Central memory CD8-positive, alpha-beta T cell (primary cell): ENCODE measurements around the gene NFU1.

Source experiments
- ATAC-seq: fragments of 150-1000 bp; cut with Tn5 transposase; replicated peaks from 2 replicates; pipeline ENCODE4 v1.10.0; 2022; ENCODE audit warnings: mild to moderate bottlenecking, moderate FRiP score, moderate number of reproducible peaks; ENCODE audit not compliant: poor library complexity, severe bottlenecking; ENCODE audit errors: extremely low read depth
- DNase-seq, 2 donors: peaks; one replicate each; pipeline ENCODE4 v3.0.0; 2021; ENCODE audit warnings: low spot score in 2 of 2
- H3K27ac Mint-ChIP-seq: one replicate; pipeline ENCODE4 v1.8.0; 2022; ENCODE audit warnings: low read depth, mild to moderate bottlenecking, moderate library complexity, mixed read lengths
- H3K27me3 Mint-ChIP-seq: one replicate; pipeline ENCODE4 v1.8.0; 2022; ENCODE audit warnings: mixed read lengths
- H3K36me3 Mint-ChIP-seq: one replicate; pipeline ENCODE4 v1.8.0; 2022; ENCODE audit warnings: mild to moderate bottlenecking, moderate library complexity, mixed read lengths; ENCODE audit not compliant: insufficient read depth
- H3K4me1 Mint-ChIP-seq: one replicate; pipeline ENCODE4 v1.8.0; 2022; ENCODE audit warnings: mixed read lengths
- H3K4me3 Mint-ChIP-seq: one replicate; pipeline ENCODE4 v1.8.0; 2022; ENCODE audit warnings: mild to moderate bottlenecking, moderate library complexity, mixed read lengths
- H3K9me3 Mint-ChIP-seq: one replicate; pipeline ENCODE4 v1.8.0; 2022; ENCODE audit warnings: mixed read lengths

The NFU1 gene

DNA sequence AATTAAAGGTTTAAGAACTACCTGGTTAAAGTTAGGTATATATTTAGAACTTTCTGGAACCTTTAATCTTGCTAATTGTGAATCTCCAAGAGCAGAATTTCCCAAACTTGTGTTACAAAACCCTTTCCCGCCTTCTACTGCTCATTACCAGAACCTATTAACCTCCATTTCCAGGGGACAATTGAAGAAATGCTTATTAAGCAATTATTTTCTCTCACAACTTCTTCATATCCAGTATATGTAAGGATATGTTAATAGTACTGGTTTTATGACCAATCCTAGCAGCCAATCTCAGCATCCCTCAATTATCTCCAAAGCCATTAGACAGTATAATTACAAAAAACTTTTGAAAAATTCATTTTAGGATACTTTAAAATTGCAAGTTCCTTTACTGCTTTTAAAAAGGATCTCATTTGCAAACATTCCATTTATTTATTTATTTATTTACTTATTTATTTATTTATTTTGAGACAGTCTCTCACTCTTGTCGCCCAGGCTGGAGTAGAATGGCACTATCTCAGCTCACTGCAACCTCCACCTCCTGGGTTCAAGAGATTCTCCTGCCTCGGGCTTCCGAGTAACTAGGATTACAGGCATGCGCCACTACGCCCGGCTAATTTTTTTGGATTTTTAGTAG, 53.9 kb downstream of the NFU1 start:
- Mint-ChIP-seq H3K27me3 (no peaks in the 10 kb centered on the region), H3K4me1 (peaks cover 48% of the 10 kb centered on the region), H3K9me3 (no peaks in the 10 kb centered on the region), H3K4me3 (no peak overlapping the region), H3K27ac (no peak overlapping the region), H3K36me3 (peaks cover 5% of the 10 kb centered on the region)
- ATAC-seq = no peak
- no peak for DNase-seq

DNA sequence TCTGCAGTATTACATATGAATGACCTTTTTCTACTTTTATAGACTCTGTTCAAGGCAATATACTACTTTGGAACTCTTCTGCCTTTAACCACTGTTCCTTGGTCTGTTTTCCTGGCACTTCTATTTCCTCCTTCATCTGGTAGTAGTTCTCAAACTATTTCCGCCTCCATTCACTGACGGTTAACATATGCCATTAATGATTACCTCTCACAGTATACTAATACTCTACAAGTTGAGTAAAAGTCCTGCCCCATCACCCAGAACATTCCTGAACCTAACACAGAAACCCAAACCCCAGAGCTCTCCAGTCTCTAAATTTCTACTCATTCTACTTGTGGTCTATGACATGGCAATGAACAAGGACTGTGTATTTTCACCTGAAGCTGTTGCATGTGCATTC, 54.7 kb downstream of the NFU1 start:
- ATAC-seq = no peak
- H3K27ac Mint-ChIP-seq = peak overlapping the region; percentile 42
- no peaks in the 10 kb centered on the region for H3K27me3 Mint-ChIP-seq
- H3K4me1 Mint-ChIP-seq = peaks cover 40% of the 10 kb centered on the region
- no peak overlapping the region for H3K4me3 Mint-ChIP-seq
- DNase-seq = no peak
- peaks cover 5% of the 10 kb centered on the region for H3K36me3 Mint-ChIP-seq
- no peaks in the 10 kb centered on the region for H3K9me3 Mint-ChIP-seq

DNA sequence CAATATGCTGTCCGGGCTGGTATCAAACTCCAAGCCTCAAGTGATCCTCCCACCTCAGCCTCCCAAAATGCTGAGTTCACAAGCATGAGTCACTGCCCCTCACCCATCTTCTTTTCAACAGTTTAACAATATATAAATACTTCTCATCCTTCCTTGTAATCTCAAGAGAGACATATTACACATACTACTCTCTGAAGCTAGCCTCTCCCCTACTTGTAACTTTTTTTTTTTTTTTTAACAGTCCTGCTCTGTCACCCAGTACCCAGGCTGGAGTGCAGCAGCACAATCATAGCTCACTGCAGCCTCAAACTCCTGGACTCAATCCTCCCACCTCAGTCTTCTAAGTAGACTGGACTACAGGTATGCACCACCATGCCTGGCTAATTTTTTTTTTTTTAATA, 55.9 kb downstream of the NFU1 start:
- no peaks in the 10 kb centered on the region for H3K27me3 Mint-ChIP-seq
- peak overlapping the region; percentile 90 for H3K27ac Mint-ChIP-seq
- H3K9me3 Mint-ChIP-seq = no peaks in the 10 kb centered on the region
- H3K4me3 Mint-ChIP-seq = no peak overlapping the region
- peaks cover 3% of the 10 kb centered on the region for H3K36me3 Mint-ChIP-seq
- ATAC-seq (no peak), DNase-seq (no peak)
- H3K4me1 Mint-ChIP-seq = peaks cover 34% of the 10 kb centered on the region

DNA sequence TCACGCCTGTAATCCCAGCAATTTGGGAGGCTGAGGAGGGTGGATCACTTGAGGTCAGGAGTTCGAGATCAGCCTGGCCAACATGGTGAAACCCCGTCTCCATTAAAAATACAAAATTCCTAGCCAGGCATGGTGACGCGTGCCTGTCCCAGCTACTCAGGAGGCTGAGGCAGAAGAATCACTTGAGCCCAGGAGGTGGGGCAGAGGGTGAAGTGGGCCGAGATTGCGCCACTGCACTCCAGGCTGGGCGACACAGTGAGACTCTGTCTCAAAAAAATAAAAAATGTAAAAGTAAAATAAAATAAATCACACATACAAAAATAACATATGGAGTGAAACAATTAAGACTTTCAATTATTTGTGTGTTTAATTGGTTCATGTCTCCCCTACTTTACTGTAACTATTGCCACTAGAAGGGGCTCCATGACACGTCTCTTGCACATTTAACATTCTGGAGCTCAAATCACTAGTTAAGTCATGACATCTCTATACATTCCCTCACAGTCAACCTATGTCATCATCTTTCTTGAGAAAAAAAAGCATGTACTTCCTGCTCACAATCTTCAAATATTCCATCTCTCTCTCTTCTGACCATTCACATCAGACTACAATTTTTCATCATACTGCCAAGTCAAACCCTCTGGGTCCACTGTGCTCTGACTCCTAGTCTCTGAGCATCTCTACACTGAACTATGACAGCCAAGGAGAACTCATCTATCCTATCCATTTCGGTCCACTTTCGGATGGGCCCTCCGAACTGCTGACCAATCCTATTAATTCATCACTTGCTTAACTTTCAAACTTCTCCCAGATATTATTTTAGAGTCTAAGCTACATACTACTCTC, 56.9 kb downstream of the NFU1 start:
- no peak for DNase-seq
- no peaks in the 10 kb centered on the region for H3K9me3 Mint-ChIP-seq
- H3K27me3 Mint-ChIP-seq = no peaks in the 10 kb centered on the region
- peaks cover 7% of the 10 kb centered on the region for H3K36me3 Mint-ChIP-seq
- H3K4me1 Mint-ChIP-seq = peaks cover 35% of the 10 kb centered on the region
- H3K27ac Mint-ChIP-seq = peak overlapping the region; percentile 90
- H3K4me3 Mint-ChIP-seq = no peak overlapping the region
- no peak for ATAC-seq

DNA sequence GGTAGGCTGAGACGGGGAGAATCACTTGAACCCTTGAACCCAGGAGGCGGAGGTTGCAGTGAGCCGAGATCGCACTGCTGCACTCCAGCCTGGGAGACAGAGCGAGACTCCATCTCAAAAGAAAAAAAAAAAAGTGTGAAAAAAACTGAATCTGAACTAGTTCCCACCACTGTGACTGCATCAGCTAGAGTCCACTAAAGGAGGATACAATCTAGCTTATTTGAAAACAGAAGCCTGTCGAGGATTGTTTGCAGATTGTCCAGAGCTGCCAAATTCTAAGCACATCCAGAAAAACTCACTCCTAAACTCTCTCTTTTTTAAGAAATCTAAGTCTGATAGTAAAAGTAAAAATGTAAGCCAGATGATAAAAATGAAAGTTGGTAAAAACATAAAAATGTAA, 60.8 kb downstream of the NFU1 start:
- no peak for ATAC-seq
- no peaks in the 10 kb centered on the region for H3K27me3 Mint-ChIP-seq
- no peak overlapping the region for H3K4me3 Mint-ChIP-seq
- H3K4me1 Mint-ChIP-seq = peaks cover 20% of the 10 kb centered on the region
- no peak for DNase-seq
- H3K27ac Mint-ChIP-seq = no peak overlapping the region
- peaks cover 17% of the 10 kb centered on the region for H3K36me3 Mint-ChIP-seq
- H3K9me3 Mint-ChIP-seq = no peaks in the 10 kb centered on the region

DNA sequence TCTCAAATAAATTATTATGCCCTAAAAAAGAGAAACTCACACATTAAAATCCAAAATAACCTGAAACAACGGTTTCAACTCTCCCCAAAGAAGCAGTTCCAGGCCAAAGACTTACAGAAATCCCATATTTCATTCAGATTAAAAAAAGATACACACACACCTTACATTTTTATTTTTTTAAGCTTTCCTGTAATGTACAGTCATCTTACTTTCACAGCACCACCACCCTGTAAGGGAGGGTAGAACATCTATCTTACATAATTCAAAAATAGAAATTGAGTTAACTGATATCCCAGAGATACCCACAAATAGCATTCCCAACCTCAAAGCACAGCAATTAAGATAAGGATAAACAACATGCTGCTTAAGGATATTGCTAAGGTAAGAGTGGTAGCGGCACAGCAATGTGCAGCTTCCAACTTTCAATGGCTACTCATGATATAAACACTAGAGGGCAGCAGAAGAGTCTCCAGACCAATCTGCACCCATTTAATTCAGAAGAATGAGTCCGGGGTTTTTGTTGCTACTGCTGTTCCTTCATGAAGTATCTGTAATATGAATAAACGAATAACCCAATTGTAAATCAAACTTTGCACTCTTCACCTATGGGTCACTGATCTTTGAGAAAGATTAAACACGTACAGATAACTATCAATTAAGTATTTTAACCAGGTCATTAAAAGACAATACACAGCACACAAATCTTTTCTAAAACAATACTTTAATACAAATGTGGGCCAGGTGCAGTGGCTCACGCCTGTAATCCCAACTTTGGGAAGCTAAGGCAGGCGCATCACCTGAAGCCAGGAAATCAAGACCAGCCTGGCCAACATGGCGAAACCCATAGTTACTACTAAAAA, 61.5 kb downstream of the NFU1 start:
- Mint-ChIP-seq H3K27ac (peak overlapping the region; percentile 29), H3K27me3 (no peaks in the 10 kb centered on the region), H3K4me3 (no peak overlapping the region), H3K36me3 (peaks cover 17% of the 10 kb centered on the region), H3K4me1 (peaks cover 16% of the 10 kb centered on the region), H3K9me3 (no peaks in the 10 kb centered on the region)
- ATAC-seq (no peak), DNase-seq (no peak)

DNA sequence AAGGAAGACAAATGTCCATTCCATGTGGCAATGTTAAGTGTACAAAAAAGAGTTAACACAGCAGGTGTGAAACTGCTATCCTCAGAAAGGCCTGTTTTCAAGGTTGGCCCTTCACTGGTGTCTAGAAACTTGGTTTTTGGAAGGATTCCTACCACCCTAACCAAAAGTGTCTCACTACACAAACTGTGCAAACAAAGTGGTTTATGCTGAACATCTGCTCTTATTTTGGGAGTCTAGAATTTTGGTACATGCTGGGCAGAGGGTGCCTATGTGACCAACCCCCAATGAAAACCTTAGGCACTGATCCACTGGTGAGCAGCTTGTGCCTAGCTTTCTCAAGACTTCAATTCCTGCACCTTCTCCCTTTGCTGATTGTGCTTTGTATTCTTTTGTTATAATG, 64.5 kb downstream of the NFU1 start:
- Mint-ChIP-seq H3K36me3 (peaks cover 42% of the 10 kb centered on the region), H3K4me1 (peaks cover 10% of the 10 kb centered on the region), H3K9me3 (no peaks in the 10 kb centered on the region)

DNA sequence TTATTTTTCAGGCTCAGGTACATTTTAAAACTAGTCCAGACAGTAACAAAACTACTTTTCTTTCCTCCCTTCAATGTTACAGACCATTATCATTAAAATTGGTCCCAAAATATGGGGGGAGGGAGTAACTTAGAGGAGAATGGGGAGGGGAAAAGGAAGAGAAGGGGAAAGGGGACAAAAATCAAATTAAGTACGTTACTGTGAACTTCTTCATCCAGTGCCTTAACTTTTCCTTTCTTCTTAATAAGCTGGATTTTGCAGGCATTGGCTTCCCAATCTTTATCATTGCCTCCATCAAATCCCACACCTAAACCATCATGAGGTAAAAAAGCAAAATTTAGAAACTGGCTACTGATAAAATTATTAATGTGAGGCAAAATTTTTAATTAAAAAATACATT, 67.4 kb downstream of the NFU1 start:
- H3K9me3 Mint-ChIP-seq = no peaks in the 10 kb centered on the region
- no peak overlapping the region for H3K27ac Mint-ChIP-seq
- H3K4me1 Mint-ChIP-seq = no peaks in the 10 kb centered on the region
- H3K4me3 Mint-ChIP-seq = no peak overlapping the region
- H3K36me3 Mint-ChIP-seq = peaks cover 51% of the 10 kb centered on the region
- no peaks in the 10 kb centered on the region for H3K27me3 Mint-ChIP-seq
- ATAC-seq (no peak), DNase-seq (no peak)

More for the DNA sequence above, 64.5 kb downstream of the NFU1 start:
- Mint-ChIP-seq H3K4me3 (no peak overlapping the region), H3K27me3 (no peaks in the 10 kb centered on the region), H3K27ac (no peak overlapping the region)
- ATAC-seq (no peak), DNase-seq (no peak)

DNA sequence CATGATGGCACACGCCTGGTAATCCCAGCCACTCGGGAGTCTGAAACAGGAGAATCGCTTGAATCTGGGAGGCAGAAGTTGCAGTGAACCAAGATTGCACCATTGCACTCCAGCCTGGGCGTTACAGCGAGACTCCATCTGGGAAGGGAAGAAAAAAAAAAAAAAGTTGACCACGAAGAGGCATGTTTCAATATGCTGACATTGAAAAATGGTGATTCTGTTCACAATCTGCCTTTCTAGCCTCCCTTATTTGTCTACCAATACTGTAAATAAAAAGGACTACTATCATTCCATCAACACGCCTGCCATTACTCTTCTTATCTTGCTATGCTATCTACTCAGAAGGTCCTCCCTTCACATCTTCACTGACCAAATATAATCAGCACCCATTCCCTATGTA, 68.6 kb downstream of the NFU1 start:
- DNase-seq = no peak
- no peak overlapping the region for H3K4me3 Mint-ChIP-seq
- no peak for ATAC-seq
- H3K36me3 Mint-ChIP-seq = peaks cover 53% of the 10 kb centered on the region
- no peaks in the 10 kb centered on the region for H3K4me1 Mint-ChIP-seq
- no peaks in the 10 kb centered on the region for H3K27me3 Mint-ChIP-seq
- H3K9me3 Mint-ChIP-seq = no peaks in the 10 kb centered on the region
- no peak overlapping the region for H3K27ac Mint-ChIP-seq

DNA sequence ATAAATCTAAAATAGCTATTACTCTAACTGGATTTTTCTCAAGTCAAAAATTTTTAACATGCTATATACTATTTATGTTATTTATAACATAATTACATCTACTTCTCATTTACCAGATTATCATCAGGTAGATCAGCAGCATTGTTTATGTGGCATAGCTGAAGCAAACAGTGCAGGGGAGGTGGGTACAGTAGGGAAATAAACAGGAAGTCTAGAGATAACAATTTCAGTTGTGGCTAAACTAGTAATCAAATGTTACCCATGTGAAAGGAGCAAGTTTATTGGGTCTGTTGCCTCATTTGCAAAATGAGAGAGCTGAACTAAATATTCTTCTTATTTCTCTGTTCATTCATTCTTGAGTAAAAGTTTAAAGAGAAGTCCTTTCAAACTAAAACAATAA, 77.9 kb downstream of the NFU1 start:
- DNase-seq (no peak), ATAC-seq (no peak)
- H3K27ac Mint-ChIP-seq = no peak overlapping the region
- H3K27me3 Mint-ChIP-seq = no peaks in the 10 kb centered on the region
- no peaks in the 10 kb centered on the region for H3K4me1 Mint-ChIP-seq
- no peak overlapping the region for H3K4me3 Mint-ChIP-seq
- no peaks in the 10 kb centered on the region for H3K9me3 Mint-ChIP-seq
- H3K36me3 Mint-ChIP-seq = peaks cover 60% of the 10 kb centered on the region

DNA sequence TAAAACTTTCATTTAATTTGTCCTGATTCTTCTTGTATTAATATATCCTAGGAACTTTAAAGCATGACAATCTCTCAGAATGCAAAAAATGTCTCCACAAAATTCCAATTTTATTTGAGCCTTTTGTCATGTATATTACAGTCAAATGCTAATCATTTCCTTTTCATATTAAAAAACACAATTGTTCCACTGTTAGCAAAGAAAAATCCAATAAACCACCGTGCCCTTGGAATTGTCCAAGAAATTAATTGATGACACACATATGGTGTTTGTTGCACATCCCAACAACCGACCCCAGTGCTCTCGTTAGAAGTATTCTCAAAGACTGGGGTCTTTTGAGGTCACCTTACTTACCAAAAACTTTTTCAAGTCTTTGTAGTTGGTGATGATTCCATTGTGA, 78.3 kb downstream of the NFU1 start:
- H3K4me1 Mint-ChIP-seq = no peaks in the 10 kb centered on the region
- ATAC-seq (no peak), DNase-seq (no peak)
- peaks cover 62% of the 10 kb centered on the region for H3K36me3 Mint-ChIP-seq
- H3K4me3 Mint-ChIP-seq = no peak overlapping the region
- no peaks in the 10 kb centered on the region for H3K27me3 Mint-ChIP-seq
- no peak overlapping the region for H3K27ac Mint-ChIP-seq
- no peaks in the 10 kb centered on the region for H3K9me3 Mint-ChIP-seq

DNA sequence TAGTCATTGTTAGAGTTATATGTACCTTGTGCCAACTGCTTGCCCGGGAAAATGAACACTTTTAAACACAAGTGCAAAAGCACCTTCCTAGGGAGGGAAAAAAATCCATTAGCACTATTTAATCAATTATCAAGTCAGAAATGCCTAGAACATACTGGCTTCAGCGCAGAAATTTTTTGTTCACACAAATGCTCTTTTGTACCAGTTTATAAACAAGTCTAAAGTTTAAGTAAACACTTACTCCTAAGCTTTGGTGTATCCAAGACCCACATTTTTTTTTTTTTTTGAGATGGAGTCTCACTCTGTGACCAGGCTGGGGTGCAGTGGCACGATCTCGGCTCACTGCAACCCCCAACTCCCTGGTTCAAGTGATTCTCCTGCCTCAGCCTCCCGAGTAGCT, 80.8 kb downstream of the NFU1 start:
- no peak overlapping the region for H3K4me3 Mint-ChIP-seq
- H3K27me3 Mint-ChIP-seq = no peaks in the 10 kb centered on the region
- ATAC-seq = no peak

More for the DNA sequence above, 80.8 kb downstream of the NFU1 start:
- Mint-ChIP-seq H3K27ac (no peak overlapping the region), H3K9me3 (no peaks in the 10 kb centered on the region), H3K36me3 (peaks cover 62% of the 10 kb centered on the region), H3K4me1 (no peaks in the 10 kb centered on the region)
- no peak for DNase-seq
